Fibroblast of peridontal ligament (primary cell): Measurements from ENCODE around the gene EIF2S2.

Source experiments
- DNase-seq: peaks from one replicate; pipeline ENCODE4 v3.0.0-alpha.2; 2010; ENCODE audit errors: extremely low read depth

Gene EIF2S2

GRCh38 chr20:34062570-34063482 is 49.2 kb downstream of the EIF2S2 start:
- DNase-seq, result peak; percentile 52

- DNase-seq, result no peak
These were observed 50.3 kb downstream of the EIF2S2 start for GRCh38 chr20:34061695-34062094.

GRCh38 chr20:34060970-34061369 is 51.1 kb downstream of the EIF2S2 start:
- DNase-seq, result no peak

- no peak for DNase-seq
These were observed 53.2 kb downstream of the EIF2S2 start for GRCh38 chr20:34058831-34059230.

- DNase-seq, result no peak
These were observed 56.8 kb downstream of the EIF2S2 start for GRCh38 chr20:34055290-34055689.

- peak; percentile 63 for DNase-seq
These were observed 59.6 kb downstream of the EIF2S2 start for GRCh38 chr20:34052414-34052813.

DNA sequence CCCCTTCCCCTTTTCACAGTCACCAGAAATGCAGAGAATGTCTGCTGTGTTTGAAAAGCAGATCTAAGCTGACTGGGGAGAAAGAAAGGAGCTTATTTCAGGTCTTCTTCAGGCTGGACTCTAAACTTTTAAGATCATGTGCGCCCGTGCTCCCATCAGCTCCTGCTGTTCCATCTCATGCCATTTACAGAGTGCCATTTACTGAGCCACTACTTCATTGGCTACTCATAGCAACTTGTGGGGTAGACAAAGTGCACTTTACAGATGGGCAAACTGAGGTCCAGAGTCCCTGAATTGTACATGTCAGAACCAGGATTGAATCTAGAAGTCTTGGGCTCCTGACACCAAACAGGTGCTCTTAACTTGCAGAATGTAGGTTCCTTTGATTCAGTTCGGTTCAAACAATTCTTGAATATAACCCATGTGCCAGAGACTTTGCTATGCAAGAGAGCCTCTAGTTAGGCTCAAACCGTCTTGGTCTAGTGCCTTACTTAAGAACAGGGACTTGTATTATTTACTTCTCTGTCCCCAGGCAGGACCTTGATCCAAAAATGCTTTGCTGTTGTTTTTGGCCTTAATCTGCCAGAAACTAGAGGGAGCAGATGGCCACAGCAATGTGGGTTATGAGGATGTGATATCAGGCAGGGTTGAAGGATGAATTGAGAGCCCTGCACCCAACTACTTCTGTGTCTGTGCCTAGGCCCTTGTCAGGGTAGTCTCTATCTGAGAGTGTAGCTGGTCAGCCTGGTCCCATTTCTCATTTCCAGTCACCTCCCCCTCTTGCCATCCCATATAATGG is 61.9 kb downstream of the EIF2S2 start:
- DNase-seq, result peak; percentile 17

DNA sequence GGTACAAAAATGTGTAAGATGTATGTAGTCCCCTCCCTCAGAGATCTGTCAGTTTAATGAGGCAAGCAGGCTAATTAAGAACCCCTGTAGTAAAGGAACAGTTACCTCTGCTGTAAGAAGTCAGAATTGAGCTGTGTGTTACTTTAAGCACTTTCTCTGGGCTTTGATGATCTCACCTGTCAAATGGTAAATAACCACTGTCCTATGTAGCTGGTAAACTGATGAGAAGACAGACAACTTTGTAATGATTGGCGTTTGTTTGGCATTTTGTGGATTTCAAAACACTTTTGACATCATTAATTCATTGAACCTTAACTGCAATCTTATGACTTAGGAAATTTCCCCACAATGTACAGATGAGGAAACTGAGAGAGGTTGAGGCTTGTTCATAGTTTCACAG is 62.7 kb downstream of the EIF2S2 start:
- no peak for DNase-seq

- no peak for DNase-seq
These were observed 64.1 kb downstream of the EIF2S2 start for GRCh38 chr20:34047917-34048316.

DNA sequence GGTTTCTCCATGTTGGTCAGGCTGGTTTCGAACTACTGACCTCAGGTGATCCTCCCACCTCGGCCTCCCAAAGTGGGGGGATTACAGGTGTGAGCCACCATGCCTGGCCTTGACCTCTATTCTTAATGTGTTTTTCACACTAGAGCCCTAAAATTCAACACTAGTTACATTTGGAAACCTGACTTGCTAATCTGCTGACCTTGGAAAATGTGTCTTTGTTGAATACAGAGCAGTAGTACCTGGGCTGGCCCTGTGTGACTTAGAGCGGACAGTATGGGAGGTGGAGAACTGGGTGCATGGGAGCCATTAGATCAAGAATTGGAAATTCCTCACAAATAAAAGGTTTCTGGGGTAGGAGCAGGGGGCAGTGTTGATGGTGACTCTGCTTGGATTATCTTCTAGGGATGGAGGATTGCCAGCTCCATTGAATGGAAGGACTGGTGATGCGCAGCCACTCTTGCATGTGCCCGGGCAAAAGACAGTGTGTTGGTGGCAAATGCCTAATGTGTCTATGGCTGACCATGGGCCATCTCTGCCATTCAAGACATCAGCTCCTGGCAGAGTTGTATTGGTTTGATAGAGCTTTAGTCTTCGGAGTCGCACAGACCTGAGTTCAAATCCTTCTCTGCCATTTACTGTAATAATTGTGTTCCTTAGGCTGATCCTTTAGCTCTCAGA is 64.9 kb downstream of the EIF2S2 start:
- no peak for DNase-seq

DNA sequence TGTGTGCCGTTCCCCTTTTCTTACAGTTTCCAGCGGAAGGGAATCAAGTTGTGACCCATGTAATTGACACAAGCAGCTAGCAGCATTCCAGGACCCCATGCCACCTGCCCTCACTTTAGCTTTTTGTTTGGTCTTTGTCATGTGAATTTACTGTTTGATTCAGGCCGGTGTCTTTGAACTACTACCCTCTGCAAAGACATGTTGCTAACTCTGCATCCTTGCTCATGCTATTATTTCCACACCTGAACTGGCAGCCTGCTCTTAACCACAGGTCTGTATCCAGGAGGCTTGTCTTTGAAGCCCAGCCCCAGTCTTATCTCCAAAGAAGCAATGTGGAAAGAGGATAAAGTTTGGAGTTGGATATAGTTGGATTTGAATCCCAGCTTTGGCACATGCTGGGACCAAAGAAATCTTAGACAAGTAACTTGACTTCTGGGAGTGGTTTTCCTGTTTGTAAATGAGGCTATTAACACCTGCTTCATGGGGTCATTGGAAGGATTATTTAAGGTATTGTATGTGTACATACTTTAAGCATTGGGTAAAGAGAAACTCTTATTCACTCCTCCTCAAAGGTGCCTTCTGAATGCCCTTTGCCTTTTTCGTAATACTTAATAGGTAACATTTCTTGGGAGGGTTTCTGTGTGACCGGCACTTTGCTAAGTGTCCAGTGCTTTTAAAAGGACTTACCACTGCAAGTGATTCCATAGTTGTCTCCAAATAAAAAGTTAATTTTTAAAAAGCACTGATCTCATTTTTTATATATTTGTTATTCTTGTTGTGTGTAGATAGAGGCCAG is 65.9 kb downstream of the EIF2S2 start:
- DNase-seq, result no peak

GRCh38 chr20:34045294-34045693 is 66.7 kb downstream of the EIF2S2 start:
- DNase-seq, result peak; percentile 22

GRCh38 chr20:34043025-34043424 is 69.0 kb downstream of the EIF2S2 start:
- no peak for DNase-seq

DNA sequence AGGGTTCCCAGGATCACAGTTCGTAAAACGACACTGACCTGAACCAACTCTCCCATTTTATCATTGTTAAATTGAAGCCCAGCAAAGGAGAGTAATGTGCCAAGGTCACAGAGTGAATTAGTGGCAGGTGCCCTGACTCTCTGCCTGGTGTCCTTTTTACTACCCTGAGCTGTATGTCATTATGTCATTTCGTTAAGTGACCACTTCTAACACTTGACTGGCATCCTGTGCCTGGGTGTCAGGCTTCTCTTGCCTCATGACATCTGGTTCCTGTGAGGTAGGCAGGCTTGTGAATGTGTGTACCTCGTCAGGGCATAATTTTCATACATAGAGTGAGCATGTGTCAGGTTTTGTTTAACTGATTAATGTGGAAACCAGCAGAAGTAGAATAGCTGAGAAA is 69.8 kb downstream of the EIF2S2 start:
- DNase-seq, result no peak

DNA sequence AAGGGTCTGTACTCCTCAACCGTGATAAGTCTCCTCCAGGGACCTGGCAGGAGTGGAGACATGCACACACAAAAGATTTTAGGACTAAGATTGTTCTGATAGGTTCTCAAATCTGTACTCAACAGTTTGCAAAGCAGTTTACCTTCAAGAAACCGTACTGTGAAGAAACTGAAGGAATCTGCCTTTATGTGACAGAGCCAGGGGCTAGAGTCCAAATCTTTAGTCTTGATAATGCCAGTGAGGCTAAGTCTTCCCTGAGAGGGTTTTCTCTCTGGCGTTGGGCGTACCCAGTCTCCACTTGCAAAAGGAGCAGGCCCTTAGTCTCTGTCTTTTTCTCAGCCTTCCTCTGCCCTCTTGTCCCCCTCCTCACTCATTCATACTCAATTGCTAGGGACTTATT is 70.8 kb downstream of the EIF2S2 start:
- DNase-seq, result no peak

DNA sequence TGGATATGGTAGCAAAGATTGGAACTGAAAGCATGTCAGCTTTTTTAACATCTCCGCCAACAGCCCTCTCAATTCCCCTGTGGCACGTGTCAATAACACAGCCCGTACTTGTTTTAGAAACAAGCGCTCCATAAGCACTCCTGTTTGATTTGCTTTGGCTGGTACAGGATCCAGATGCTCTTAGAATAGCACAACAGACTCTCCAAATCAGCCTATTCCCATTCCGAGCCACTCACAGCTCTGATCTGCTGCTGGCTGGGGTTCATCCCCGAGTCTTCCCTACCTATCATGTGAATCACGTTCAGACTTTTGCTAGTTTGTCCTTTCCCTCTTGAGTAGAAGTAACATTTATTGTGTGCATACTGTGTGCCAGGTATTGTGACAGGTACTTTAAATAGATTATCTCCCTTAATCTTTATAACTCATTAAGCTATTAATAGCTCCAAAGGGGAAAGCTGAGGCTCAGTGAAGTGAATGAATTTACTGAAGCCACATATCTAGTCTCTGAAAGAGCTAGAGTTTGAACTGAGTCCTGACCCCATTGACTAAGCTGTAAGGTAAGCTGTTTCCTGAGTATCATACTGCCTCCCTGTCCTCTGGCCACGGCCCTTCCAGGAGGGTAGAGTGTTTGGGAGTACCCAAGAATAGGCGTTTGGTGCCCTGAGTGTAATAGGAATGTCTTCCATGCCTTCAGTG is 71.6 kb downstream of the EIF2S2 start:
- no peak for DNase-seq
